NK-92 treated with Interleukin-12 subunit alpha and Interleukin-12 subunit beta, amount 100 ng/mL, for 24 hours (cell line): ENCODE results near the gene LRRC8D.

Source experiments
- DNase-seq: peaks from one replicate; lab custom pipeline; 2025; lab: John Stamatoyannopoulos, UW

Gene LRRC8D

DNA sequence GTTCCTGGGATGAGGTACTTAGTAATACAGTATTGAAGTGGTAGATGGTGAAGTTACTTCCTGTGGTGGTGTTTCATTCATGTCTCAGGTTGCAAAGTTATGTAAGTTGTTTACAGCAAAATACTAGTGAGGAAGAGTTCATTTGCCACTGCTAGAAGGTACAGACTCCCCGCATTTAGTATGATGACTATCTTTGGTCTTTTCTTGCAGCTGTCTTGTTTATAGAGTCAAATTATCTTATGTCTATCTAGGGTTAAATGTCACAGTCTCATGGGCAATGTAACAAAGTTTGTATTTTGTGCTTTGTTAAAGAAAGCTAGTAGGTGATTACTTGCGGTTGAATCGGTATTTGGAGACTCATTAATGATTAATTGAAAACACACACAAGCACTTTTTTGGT, 50.2 kb downstream of the LRRC8D start:
- DNase-seq: no peak

GRCh38 chr1:89871768-89872473, 51.1 kb downstream of the LRRC8D start:
- no peak for DNase-seq

DNA sequence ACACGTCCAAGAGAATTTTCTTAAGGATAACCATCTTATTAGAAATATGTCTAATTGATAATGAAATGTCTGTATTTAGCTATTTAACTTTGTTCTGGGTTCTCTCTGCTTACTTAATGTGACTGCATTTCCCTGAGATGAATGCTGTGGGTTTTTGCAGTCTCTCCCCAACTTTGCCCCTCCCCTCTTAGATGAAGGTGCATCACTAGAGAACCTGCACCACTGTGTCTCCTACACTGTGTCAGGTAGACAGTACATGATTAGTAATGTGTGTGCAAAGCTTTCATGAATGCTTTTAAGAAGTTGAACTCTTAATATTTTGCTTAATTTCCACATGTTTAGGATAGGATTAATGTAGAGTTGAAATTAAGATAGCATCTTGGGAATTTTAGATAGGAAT, 51.7 kb downstream of the LRRC8D start:
- DNase-seq: no peak

DNA sequence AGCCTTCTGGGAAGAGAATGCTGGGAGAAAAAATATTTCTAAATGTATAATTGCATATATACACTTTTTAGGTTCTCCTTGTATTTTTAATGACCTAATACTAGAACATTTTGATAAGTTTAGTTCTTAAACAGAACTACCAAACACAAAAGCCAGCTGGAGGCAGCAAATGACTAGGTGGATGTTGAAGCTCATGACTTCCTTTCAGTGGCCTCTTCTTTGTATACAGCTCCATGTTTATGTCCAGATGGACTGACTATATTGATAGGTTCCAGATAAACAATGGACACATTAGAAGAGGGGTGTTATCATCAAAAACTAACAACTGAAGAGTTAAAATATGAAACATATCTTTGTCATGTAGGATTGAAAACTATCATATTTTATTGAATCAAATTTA, 52.5 kb downstream of the LRRC8D start:
- DNase-seq: no peak

- no peak for DNase-seq
Observed at GRCh38 chr1:89873770-89874169, 52.9 kb downstream of the LRRC8D start.

GRCh38 chr1:89876463-89876862, 55.6 kb downstream of the LRRC8D start:
- DNase-seq: no peak

DNA sequence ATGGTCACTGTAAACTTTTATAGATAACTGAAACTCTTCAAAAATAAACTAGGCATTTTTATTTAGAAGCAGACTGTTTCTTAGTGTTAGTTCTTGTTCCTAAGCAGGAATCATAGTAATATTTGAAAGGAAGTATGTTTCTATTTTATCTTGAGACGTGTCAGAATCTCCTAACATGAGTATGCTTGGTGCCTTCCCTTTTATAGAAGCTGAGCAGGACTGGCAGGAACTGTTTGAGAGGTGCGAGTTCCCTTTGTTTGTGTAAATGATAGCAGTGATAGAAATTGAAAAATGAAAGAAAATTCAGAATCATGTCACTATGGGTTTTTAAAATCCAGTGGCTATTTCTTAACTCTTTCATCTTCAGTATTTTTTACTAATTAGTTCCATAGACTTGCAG, 56.9 kb downstream of the LRRC8D start:
- no peak for DNase-seq

- DNase-seq: no peak
Observed at GRCh38 chr1:89878256-89878655, 57.4 kb downstream of the LRRC8D start.

GRCh38 chr1:89880679-89881078, 59.8 kb downstream of the LRRC8D start:
- no peak for DNase-seq

DNA sequence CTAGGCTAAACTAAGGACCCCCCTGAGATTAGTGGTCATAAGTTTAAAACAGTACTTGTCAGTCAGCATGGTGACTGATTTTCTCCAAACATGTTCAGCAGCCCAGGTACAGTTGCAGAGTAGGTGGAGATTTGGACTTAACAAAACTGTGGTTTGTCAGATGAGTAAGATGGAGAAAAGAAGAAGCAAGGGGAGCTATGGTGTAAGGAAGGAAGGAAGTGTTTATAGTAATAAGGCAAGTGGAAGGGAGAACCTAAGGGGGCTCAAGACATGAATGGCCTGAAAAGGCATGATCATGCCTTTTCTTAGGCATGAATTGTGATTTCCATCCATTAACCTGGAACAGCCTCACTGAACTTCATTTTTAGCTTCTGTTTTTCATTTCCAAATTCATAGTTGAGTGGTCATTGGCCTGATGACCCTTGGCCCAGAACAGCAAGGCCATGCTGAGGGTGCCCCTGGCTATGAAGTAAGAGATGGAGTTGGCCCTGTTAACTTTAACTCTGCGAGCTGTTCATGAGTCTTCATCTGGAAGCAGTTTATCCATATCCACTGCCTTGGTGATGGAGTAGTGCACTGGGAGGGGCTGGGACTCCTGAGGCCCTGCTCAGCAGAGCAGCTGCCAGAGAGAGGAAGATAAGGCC, 60.7 kb downstream of the LRRC8D start:
- no peak for DNase-seq

- DNase-seq: no peak
Observed at GRCh38 chr1:89882348-89883029, 61.7 kb downstream of the LRRC8D start.

- no peak for DNase-seq
Observed at GRCh38 chr1:89883030-89883379, 62.2 kb downstream of the LRRC8D start.

GRCh38 chr1:89884718-89885596, 64.1 kb downstream of the LRRC8D start:
- DNase-seq: no peak

DNA sequence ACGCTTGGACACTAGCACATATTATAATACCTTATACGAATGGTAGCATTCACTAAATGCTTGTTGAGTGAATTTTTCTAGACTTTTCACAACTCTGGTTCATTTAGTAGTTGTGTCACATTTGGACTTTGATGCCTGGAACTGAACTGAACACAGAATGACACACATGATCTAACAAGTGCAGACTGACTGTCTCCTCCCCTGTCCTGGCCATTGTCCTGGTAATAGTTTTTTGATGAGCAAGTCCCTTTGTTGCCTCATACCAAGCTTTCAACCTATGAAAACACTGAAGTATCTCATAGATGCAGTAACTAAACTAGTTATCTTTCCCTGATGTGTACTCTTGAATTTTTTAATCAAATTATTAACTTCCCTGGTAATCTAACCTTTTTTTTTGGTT, 66.4 kb downstream of the LRRC8D start:
- DNase-seq: no peak

DNA sequence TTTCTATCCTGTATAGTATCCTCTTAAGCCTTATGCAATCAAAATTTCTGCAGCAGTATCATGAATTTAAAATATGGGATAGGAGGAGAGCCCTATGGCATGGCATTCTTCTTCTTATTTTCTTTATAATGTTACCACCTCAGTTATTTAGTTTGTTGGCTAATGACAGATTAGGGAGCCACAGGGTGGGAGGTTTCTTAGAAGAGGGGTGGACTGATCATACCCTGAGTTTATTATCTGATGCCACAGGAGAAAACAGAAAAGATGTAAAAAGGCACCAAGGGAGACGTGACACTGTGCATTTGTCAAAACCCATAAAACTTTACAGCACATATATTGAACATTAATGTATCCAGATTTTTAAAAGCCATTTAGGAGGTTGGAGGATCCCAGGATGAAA, 66.9 kb downstream of the LRRC8D start:
- DNase-seq: no peak

GRCh38 chr1:89888480-89889322, 67.9 kb downstream of the LRRC8D start:
- no peak for DNase-seq

DNA sequence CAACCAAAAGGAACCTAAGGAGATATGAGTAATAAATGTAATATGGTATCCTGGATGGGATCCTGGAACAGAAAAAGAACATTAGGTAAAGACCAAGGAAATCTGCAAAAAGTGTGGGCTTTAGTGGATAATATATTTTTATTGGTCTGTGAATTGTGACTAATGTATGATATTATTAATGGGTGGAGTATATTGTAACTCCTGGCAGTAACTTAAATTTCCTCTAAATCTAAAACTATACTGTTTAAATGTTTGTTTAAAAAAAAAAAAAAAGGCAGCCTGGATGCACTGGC, 68.4 kb downstream of the LRRC8D start:
- no peak for DNase-seq

- no peak for DNase-seq
Observed at GRCh38 chr1:89890085-89890752, 69.4 kb downstream of the LRRC8D start.

DNA sequence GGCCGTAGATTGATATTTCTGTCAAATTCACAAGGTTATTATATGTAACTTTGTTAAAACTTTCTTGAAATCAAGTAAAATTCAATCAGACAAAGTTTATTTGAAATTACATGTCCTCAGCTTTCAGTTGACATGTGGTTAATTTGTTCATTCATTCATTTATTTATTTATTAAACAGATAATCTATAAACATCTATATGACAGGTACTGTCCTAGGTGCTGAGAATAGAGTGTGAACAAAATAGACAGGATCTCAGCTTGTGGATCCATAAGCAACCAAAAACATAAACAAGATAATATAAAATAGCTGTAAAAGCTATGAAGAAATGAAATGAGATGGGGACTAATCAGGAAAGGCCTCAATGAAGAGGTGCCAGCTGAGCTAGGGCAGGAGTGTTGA, 72.0 kb downstream of the LRRC8D start:
- DNase-seq: no peak

DNA sequence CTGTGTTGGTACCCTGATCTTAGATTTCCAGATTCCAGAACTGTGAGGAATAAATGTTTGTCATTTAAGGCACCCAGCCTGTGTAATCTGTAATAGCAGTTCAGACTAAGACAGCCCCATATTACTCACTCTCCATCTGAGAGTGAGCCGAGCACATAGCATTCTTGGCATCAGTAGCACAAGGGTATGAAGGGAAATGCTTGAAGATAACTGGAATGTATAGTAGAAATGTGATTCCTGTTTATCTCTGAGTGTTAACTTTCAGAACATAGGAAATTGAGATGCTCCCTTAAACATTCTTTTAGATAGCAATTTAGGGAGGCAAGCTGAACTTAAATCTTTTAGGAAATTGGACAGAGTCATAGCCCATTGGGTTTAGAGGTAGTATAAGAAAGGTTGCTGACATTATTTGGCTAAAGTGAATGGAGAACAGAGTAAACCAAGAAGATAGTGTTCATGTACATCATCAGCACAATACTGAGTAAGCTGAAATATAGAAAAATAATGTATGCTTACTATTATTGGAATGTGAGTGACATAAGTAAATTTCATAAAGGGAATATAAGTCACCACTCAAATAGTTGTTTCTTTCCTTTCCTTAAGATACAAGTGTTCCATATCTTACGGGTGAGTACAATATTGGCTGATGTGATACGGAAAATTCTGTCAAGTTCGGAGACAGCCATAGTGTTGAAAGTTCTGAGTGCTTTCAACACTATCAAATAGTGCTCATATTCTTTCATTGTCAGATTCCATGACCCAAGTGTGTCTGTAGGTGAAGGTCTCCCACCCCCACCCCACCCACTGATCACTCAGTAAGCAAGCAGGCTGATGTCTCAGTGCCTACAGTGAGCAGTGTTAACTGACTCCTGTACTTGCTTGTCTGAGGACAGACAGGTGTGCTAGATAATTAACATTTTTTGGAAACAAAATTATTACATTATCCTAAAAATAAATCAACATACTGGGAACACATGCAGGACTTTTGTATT, 73.7 kb downstream of the LRRC8D start:
- DNase-seq: no peak
